GM21786 (cell line): ENCODE results near the gene TMPRSS11F.
"Not testable (repeated sequence)": the region's sequence is repeated elsewhere in the genome, so short reads cannot be mapped to it uniquely, and the experiment has no call there.

Experiments used
- ATAC-seq: cut with Tn5 transposase; IDR thresholded peaks from one replicate; pipeline ENCODE4 v1.9.1; 2021; ENCODE audit not compliant: unreplicated experiment

The TMPRSS11F gene

GRCh38 chr4:68129793-68130192 lies at the start of gene TMPRSS11F:
Gene TMPRSS11F, minus strand, starts transcription at chr4:68129869. Its CDS starts 49 bp downstream, at chr4:68129820.
- ATAC-seq = no peak

- ATAC-seq = no peak
Observed at GRCh38 chr4:68176904-68177303, 47.2 kb upstream of the TMPRSS11F start.

- ATAC-seq = no peak
Observed at GRCh38 chr4:68176500-68176899, 46.8 kb upstream of the TMPRSS11F start.

- no peak for ATAC-seq
Observed at GRCh38 chr4:68175562-68176155, 46.0 kb upstream of the TMPRSS11F start.

- ATAC-seq = not testable (repeated sequence)
Observed at GRCh38 chr4:68174389-68174788, 44.7 kb upstream of the TMPRSS11F start.

- not testable (repeated sequence) for ATAC-seq
Observed at GRCh38 chr4:68172147-68172546, 42.5 kb upstream of the TMPRSS11F start.

- ATAC-seq = no peak
Observed at GRCh38 chr4:68167706-68168105, 38.0 kb upstream of the TMPRSS11F start.

- no peak for ATAC-seq
Observed at GRCh38 chr4:68167166-68167565, 37.5 kb upstream of the TMPRSS11F start.

GRCh38 chr4:68163754-68164153 lies 34.1 kb upstream of the TMPRSS11F start:
- no peak for ATAC-seq

- ATAC-seq = no peak
Observed at GRCh38 chr4:68162196-68162595, 32.5 kb upstream of the TMPRSS11F start.

GRCh38 chr4:68152411-68152810 lies 22.7 kb upstream of the TMPRSS11F start:
- ATAC-seq = no peak

GRCh38 chr4:68148800-68149685 lies 19.4 kb upstream of the TMPRSS11F start:
- ATAC-seq = no peak

GRCh38 chr4:68147079-68147478 lies 17.4 kb upstream of the TMPRSS11F start:
- no peak for ATAC-seq

- ATAC-seq = no peak
Observed at GRCh38 chr4:68145261-68145660, 15.6 kb upstream of the TMPRSS11F start.

- no peak for ATAC-seq
Observed at GRCh38 chr4:68141852-68142251, 12.2 kb upstream of the TMPRSS11F start.

- ATAC-seq = no peak
Observed at GRCh38 chr4:68132342-68132741, 2.7 kb upstream of the TMPRSS11F start.

- ATAC-seq = no peak
Observed at GRCh38 chr4:68124262-68124661, 5.4 kb downstream of the TMPRSS11F start.

- no peak for ATAC-seq
Observed at GRCh38 chr4:68123525-68123924, 6.1 kb downstream of the TMPRSS11F start.

- ATAC-seq = no peak
Observed at GRCh38 chr4:68119921-68120320, 9.7 kb downstream of the TMPRSS11F start.

- ATAC-seq = no peak
Observed at GRCh38 chr4:68110441-68110840, 19.2 kb downstream of the TMPRSS11F start.

- no peak for ATAC-seq
Observed at GRCh38 chr4:68109868-68110267, 19.8 kb downstream of the TMPRSS11F start.

- no peak for ATAC-seq
Observed at GRCh38 chr4:68082758-68083157, 46.9 kb downstream of the TMPRSS11F start.
